H1 (cell line): ENCODE results near the gene ERC1. TPM values are rescaled to one million over a fixed set of nuclear protein-coding genes. Genes with fewer than 3 reads are reported as not detected.

Experiments
- JUN ChIP-seq: IDR thresholded peaks from 2 replicates; pipeline ENCODE4 v1.6.1; 2011; ENCODE audit warnings: low read depth, mild to moderate bottlenecking, improper control_type of control experiment, low read length
- polyA plus RNA-seq, 7 experiments: library from polyadenylated mRNA; depleted of rRNA in 3 of 7; stranded (reverse) in 5 of 7; unstranded in 2 of 7; fragments of >200 nt in 5 of 7; fragments of 200-250 nt in 2 of 7; gene quantifications; 1 replicate in 5 of 7; 2 replicates in 1 of 7; 4 replicates in 1 of 7; pipeline versions ENCODE4 v1.2.1 to v1.2.3, GENCODE V29; 2011 to 2013; ENCODE audit warnings: missing spikeins in 2 of 7, mixed read lengths in 2 of 7
- total RNA-seq: library from RNA; stranded (reverse); fragmentation: NEBNext Ultra II Directional; extraction: Animal tissue kit (Norgen Biotek cat#: 25700); gene quantifications from 2 replicates; pipeline ENCODE4 v1.2.1, GENCODE V29; 2021

ERC1 gene
- total and polyA plus RNA-seq, 2 of the 8 experiments (the other 6 are each of a cell fraction or from before 2014, with no cell fraction given): 7.8 to 45.7 TPM

- no peak for TF ChIP-seq JUN
- TF ChIP-seq, all 59 proteins: peak for 0
Measured at GRCh38 chr12:1439687-1440086, 448.7 kb downstream of the ERC1 start (continued).
